ENCODE results near the gene TFPT.
A peak's percentile ranks its signal among the peaks of the same experiment; 100 is the strongest.
"Not testable (repeated sequence)": the region's sequence is repeated elsewhere in the genome, so short reads cannot be mapped to it uniquely, and the experiment has no call there.

TFPT gene

DNA sequence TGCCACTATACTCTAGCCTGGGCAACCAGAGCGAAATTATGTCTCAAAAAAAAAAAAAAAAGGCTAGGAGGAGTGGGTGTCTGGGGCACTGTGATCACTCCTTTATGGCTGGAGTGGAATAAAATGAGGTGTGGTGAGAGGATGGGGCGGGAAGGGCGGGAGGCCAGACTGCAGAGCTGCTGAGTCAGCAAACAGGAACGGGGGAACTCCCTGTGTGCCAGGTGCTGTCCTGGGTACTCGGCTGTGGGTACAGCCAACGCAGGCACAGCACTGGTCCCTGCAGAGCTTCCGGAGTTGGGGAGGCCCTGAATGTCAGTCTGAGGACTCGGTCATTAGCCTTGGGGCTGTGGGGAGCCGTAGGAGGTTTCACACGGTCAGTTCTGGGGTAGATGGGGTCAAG is 5.8 kb upstream of the TFPT start:
- DNase-seq (ENCODE audit: low read depth), result no peak

DNA sequence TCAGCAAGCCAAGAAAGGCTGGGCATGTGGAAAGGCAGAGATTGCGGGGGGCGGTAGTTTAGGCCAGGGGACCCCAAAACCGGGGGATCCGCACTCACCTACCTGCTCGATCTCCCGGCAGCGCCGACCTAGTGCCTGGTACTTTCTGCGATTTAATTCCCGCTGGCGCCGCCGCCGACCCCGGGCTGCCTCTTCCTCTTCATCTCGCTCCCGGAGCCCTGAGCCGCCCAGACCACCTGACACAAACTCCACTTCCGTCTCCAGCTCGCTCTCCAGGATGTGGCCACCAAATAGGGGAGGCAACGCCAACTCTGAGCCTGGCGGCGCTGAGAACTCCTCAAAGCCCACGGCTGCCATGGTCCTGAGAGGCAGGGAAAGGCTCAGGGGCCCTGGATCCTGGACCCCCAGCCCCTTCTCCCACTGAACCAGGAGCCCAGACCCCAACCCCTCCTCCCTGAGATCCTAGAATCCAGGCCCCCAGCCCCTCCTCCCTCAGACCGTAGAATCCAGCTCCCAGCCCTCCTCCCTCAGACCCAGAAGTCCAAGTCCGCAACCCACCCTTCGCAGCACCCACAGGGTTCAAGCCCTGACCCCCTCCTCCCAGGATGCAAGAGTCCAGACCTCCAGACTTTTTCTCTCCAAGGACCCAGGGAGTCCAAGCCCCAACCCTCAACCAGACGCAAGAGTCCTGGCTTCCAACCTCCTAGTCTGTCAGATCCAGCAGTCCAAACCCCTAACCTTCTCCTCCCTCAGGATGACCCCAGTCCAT is 933 bp downstream of the TFPT start:
- DNase-seq (ENCODE audit: low read depth), result no peak

DNA sequence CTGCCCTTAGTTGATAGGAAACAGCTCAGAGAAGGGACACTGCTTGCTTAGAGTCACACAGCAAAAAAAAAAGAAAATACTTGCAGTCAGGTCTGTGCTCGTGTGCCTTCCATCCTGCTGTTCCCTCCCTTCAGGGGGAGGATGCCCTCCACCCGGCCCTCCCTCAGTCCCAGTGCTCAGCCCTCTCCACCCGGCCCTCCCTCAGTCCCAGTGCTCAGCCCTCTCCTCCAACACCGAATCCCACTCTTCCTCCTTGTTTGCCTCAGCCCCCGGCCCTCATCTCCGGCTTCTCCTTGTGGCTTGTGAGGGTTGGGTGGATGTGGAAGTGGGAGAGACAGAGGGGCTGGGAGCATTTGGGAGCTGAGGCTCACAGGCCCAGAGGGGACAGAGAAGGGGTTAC is 5.8 kb downstream of the TFPT start:
- no peak for DNase-seq (ENCODE audit: low read depth)

GRCh38 chr19:54108496-54108895 is 7.0 kb downstream of the TFPT start:
- no peak for DNase-seq (ENCODE audit: low read depth)

DNA sequence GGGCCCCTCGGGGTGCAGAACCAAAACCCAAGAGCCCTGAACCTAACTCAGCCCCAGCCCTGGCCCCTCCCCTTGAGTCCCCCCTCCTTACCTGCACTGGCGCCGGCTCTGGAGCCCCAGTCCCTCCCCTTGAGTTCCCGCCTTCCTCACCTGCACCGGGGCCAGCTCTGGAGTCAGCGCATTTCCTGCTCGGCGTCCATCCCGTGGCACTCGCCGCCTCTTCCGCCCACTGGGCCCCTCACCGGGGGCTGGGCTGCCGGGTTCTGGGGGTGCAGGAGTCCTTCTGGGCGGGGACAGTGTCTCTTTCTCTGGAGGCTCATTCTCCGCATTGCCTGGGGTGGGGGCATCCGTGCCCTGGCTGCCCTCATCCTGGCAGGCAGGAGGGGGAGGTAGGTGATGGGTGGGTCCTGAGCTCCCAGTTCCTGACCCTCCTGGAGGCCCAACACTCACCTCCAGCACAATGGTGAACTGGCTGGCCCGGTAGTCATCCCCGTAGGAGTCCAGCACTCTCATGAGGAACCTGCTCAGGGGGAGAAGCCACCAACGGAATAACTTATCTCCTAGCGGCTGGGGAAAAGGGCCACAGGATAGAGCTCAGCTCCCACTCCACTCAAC is 7.5 kb downstream of the TFPT start:
- no peak for DNase-seq (ENCODE audit: low read depth)

DNA sequence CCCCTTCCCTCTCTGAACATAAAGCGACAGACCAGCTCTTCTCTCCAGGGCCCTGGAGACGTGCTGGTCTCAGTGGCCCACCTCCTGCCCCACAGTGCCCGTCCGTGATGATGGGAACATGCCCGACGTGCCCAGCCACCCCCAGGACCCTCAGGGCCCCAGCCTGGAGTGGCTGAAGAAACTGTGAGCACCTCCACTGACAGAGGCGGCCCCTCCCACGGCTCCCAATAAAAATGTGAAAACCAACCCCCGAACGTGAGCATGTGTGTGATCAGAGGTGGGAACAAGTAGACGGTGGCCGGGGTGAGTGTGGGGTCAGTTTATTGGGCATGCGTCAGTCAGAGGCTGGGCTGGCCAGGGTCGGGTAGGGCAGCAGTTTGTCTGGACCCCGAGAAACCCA is 8.7 kb downstream of the TFPT start:
- no peak for DNase-seq (ENCODE audit: low read depth)

- DNase-seq (ENCODE audit: low read depth), result no peak
These were observed 9.7 kb downstream of the TFPT start for GRCh38 chr19:54105796-54106195.

DNA sequence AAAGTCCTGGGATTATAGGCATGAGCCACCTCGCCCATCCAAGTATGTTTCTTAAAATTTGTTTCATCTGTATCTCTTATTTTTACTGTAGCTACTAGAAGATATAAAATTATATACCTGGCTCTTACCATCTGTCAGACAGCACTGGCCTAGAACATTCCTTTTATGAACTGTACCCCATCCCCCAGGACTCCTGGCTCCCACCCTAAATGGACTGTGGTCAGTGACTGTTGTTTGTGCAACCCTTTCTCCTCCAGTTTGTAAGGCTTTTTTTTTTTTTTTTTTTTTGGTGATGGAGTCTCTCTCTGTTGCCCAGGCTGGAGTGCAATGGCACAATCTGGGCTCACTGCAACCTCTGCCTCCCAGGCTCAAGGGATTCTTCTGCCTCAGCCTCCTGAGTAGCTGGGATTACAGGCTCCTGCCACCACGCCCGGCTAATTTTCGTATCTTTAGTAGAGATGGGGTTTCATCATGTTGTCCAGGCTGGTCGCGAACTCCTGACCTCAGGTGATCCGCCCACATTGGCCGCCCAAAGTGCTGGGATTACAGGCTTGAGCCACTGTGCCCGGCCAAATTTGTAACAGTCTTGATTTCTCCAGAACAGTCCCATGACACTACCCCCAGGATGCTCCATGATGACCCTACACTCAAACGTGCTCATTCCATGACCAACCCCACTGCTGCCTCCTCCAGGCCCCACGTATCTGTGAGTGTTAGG is 10.3 kb downstream of the TFPT start:
- no peak for DNase-seq (ENCODE audit: low read depth)

- peak; percentile 98 for DNase-seq (ENCODE audit: low read depth)
These were observed 12.9 kb downstream of the TFPT start, which contains the start of gene NDUFA3 for GRCh38 chr19:54102421-54103169. NDUFA3 (plus strand) TSS chr19:54102855; CDS start chr19:54102879, 24 bp downstream.

DNA sequence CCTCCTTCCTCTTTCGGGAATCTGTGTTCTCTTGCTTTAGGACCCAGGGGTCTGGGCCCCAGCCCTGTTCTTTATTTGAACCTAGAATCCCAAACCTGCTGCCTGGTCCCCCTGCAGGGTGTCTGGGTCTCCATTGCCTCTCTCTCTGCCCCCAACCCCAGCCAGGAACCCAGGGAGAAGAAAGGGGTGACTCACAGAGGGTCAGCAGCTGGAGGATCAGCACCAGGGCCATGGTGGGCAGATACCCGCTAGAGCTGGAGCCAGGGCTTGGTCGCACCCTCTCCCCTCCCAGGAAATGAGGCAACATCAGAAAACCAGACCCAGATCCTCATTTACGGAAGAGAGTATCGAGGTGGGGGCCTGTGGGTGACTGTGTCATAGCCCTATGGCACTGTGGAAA is 14.9 kb downstream of the TFPT start, which contains the start of gene OSCAR:
Gene OSCAR (minus strand): TSS at position 243 of the 400 bp plus-strand sequence. CDS start 11 bp downstream, at position 232.
- no peak for DNase-seq (ENCODE audit: low read depth)

GRCh38 chr19:54099903-54100255 is 15.6 kb downstream of the TFPT start:
- DNase-seq (ENCODE audit: low read depth), result not testable (repeated sequence)

DNA sequence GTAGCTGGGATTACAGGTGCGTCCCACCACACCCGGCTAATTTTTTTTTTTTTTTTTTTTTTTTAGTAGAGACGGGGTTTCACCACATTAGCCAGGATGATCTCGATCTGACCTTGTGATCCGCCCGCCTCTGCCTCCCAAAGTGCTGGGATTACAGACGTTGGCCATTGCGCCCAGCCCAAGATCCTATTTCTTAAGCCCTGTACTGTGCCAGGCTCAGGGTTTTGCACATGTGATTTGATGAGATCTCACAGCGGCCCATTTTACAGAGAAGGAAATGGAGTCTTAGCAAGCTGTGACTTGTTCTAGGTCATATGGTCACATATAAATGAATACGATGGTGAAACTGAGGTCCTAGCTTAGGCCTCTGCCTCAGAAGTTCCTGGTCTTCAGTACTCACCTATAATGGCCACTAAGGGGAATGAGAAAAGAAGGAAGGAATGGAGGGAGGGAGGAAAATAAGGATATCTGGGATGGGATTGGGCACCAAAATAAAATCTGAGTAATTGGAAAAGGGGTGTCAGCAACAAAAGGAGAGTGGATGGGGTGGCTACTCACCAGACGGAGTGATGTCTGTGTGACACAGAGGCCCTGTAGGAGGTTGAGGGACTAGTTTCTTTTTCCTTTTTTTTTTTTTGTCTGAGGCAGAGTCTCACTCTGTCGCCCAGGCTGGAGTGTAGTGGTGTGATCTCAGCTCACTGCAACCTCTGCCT is 16.1 kb downstream of the TFPT start:
- DNase-seq (ENCODE audit: low read depth), result no peak

DNA sequence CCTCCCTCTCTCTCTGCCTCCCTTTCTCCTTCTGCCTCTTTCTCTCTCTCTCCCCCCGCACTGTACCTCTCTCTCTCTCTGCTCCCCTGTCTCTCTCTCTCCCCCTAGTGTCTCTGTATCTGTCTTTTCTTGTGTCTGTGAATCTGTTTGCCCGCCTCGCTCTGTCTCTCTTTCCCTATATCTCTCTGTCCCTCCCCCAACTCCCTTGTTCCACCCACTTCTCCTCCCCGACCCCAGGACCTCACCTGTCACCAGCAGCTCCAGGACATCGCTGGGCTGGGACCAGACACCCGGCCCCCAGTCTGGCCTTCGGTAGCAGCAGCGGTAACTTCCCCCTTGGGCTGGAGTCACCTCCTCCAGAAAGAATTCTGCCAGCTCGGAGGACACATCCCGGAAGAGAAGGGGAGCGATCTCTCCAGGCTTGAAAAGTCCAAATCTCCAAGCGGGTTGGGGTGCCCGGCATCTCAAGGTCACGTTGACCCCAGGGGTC is 18.8 kb downstream of the TFPT start:
- DNase-seq (ENCODE audit: low read depth), result no peak

GRCh38 chr19:54095859-54096616 is 19.4 kb downstream of the TFPT start:
- peak; percentile 43 for DNase-seq (ENCODE audit: low read depth)

DNA sequence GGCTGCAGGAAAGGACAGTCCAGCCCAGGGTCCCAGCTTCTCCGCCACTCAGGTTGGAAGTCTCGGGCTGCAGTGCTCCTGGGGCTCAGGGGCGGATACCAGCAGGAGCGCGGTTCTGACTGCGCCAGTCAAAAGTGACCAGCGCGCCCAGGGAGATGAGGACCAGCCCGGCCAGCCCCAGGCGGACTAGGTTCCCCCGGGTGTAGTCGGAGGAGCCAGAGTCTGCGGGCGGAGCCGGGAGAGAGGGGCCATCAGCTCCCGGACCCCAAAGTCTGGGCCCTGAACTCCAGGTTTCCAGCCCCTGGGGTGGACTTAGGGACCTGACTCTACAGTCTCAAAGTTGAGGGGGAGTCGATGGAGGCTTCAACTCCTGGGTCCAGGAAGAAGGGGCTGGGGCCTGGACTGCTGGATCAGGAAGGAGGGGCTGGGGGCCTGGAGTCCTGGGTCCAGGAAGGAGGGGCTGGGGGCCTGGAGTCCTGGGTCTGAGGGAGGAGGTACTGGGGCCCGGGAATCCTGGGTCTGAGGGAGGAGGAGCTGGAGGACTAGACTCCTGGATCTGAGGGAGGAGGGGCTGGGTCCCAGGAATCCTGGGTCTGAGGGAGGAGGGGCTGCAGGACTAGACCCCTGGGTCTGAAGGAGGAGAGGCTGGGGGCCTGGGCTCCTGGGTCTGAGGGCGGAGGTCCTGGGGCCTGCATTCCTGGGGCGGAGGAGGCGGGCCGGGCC is 20.2 kb downstream of the TFPT start:
- no peak for DNase-seq (ENCODE audit: low read depth)

- no peak for DNase-seq (ENCODE audit: low read depth)
These were observed 20.9 kb downstream of the TFPT start for GRCh38 chr19:54094426-54095000.

GRCh38 chr19:54084410-54084809 is 31.0 kb downstream of the TFPT start:
- DNase-seq (ENCODE audit: low read depth), result no peak

DNA sequence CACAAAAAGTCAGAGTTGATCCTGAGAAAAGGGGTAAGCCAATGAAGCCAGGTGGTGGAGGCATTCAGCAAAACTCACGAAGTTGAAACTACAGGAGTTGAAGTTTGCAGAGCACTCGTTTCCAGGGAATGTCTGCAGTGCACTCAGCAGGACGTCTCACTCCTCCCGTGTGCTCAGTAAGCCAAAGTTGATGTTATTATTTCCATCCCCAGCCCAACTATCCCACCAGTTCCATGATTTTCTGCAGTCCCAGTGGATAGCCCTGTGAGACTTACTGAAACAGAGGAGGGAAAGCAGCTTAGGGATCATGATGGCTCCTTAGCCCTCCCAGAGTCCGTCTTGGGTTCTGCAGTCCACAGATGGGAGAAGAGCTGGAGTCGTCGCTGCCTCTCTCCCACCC is 34.4 kb downstream of the TFPT start, which contains the start of gene TARM1:
Gene TARM1 (minus strand): TSS at position 334 of the 400 bp plus-strand sequence. CDS start 25 bp downstream, at position 309.
- DNase-seq (ENCODE audit: low read depth), result no peak

DNA sequence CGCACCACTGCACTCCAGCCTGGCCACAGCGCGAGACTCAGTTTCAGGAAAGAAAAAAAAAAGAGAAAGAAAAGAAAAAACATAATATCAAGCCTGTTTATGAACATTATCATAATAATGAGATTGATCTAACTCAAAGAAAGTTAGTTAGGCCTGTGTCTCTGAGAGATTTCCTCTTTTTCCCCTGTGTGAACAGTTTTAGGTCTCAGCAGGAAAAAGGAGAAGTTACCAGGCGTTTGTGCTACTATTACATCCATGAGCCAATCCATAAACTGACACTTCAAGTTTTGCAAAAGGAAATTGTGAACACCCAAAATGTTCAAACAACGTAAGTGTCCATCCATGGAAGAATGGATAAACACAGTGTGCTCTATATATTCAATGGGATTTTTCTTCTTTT is 38.1 kb downstream of the TFPT start:
- DNase-seq (ENCODE audit: low read depth), result no peak

GRCh38 chr19:54074851-54075250 is 40.6 kb downstream of the TFPT start:
- no peak for DNase-seq (ENCODE audit: low read depth)

All from activated T-helper 1 cell treated with Interleukin-2 at 50 U/mL for 16 hours (primary cell).